H9 (cell line): ENCODE results near the gene KIF3B. TPM values are rescaled to one million over a fixed set of nuclear protein-coding genes. Genes with fewer than 3 reads are reported as not detected.

ENCODE experiments used
- DNase-seq: peaks from one replicate; pipeline ENCODE4 v3.0.0-alpha.2; 2017
- H2AFZ ChIP-seq: one replicate; pipeline ENCODE4 v1.6.1; 2013; ENCODE audit warnings: mild to moderate bottlenecking, low read length, control low read depth, moderate library complexity
- H2AK5ac ChIP-seq: 2 replicates; pipeline ENCODE4 v1.6.1; 2013; ENCODE audit warnings: low read length, control low read depth, mixed read lengths; ENCODE audit not compliant: insufficient read length
- H2BK120ac ChIP-seq: one replicate; pipeline ENCODE4 v1.6.1; 2013; ENCODE audit warnings: low read depth, mild to moderate bottlenecking, low read length, control low read depth, inconsistent platforms; ENCODE audit not compliant: poor library complexity, severe bottlenecking
- H2BK12ac ChIP-seq: 2 replicates; pipeline ENCODE4 v1.6.1; 2013; ENCODE audit warnings: low read length, control low read depth, mixed read lengths, low read depth; ENCODE audit not compliant: insufficient read length
- H2BK15ac ChIP-seq: 2 replicates; pipeline ENCODE4 v1.6.1; 2013; ENCODE audit warnings: low read depth, low read length, control low read depth
- H2BK20ac ChIP-seq: one replicate; pipeline ENCODE4 v1.6.1; 2013; ENCODE audit warnings: low read depth, mild to moderate bottlenecking, low read length, control low read depth, inconsistent platforms; ENCODE audit not compliant: poor library complexity, severe bottlenecking
- H2BK5ac ChIP-seq: 2 replicates; pipeline ENCODE4 v1.6.1; 2013; ENCODE audit warnings: low read length, control low read depth, mixed read lengths; ENCODE audit not compliant: insufficient read length
- H3K14ac ChIP-seq: 2 replicates; pipeline ENCODE4 v1.6.1; 2013; ENCODE audit warnings: low read length, control low read depth; ENCODE audit not compliant: insufficient read depth
- H3K18ac ChIP-seq: 2 replicates; pipeline ENCODE4 v1.6.1; 2013; ENCODE audit warnings: low read depth, mild to moderate bottlenecking, mixed read lengths, low read length, control low read depth; ENCODE audit not compliant: insufficient read length
- H3K23ac ChIP-seq: 2 replicates; pipeline ENCODE4 v1.6.1; 2013; ENCODE audit warnings: low read length, control low read depth, mixed read lengths, low read depth; ENCODE audit not compliant: insufficient read length
- H3K23me2 ChIP-seq: 2 replicates; pipeline ENCODE4 v1.6.1; 2013; ENCODE audit warnings: low read depth, mild to moderate bottlenecking, mixed read lengths, low read length, control low read depth; ENCODE audit not compliant: insufficient read length, poor library complexity, severe bottlenecking
- H3K27ac ChIP-seq: 2 replicates; pipeline ENCODE4 v1.5.1; 2013; ENCODE audit warnings: low read length, control low read depth, mixed read lengths, low read depth; ENCODE audit not compliant: insufficient read length
- H3K27me3 ChIP-seq: 2 replicates; pipeline ENCODE4 v1.6.1; 2013; ENCODE audit warnings: low read length, control low read depth, inconsistent platforms; ENCODE audit not compliant: insufficient read depth
- H3K4ac ChIP-seq: 2 replicates; pipeline ENCODE4 v1.6.1; 2013; ENCODE audit warnings: low read depth, mild to moderate bottlenecking, control low read depth, inconsistent platforms, low read length, moderate library complexity
- H3K4me1 ChIP-seq: 2 replicates; pipeline ENCODE4 v1.6.1; 2013; ENCODE audit warnings: low read length, control low read depth, inconsistent platforms; ENCODE audit not compliant: insufficient read depth
- H3K4me2 ChIP-seq: 2 replicates; pipeline ENCODE4 v1.6.1; 2013; ENCODE audit warnings: low read length, control low read depth, mixed read lengths; ENCODE audit not compliant: insufficient read length, insufficient read depth
- H3K56ac ChIP-seq: 2 replicates; pipeline ENCODE4 v1.6.1; 2013; ENCODE audit warnings: low read depth, mild to moderate bottlenecking, mixed read lengths, low read length, control low read depth; ENCODE audit not compliant: insufficient read length
- H3K79me1 ChIP-seq: 2 replicates; pipeline ENCODE4 v1.6.1; 2013; ENCODE audit warnings: low read depth, mild to moderate bottlenecking, moderate library complexity, low read length, control low read depth, inconsistent platforms; ENCODE audit not compliant: insufficient read depth, poor library complexity, severe bottlenecking
- H3K79me2 ChIP-seq: 2 replicates; pipeline ENCODE4 v1.6.1; 2013; ENCODE audit warnings: low read length, control low read depth, inconsistent platforms; ENCODE audit not compliant: insufficient read depth
- H3K9ac ChIP-seq: 2 replicates; pipeline ENCODE4 v1.6.1; 2013; ENCODE audit warnings: low read length, control low read depth, mixed read lengths; ENCODE audit not compliant: insufficient read length; ENCODE audit errors: extremely low read depth
- H3K9me3 ChIP-seq: one replicate; pipeline ENCODE4 v1.6.1; 2013; ENCODE audit warnings: low read depth, low read length, inconsistent platforms; ENCODE audit not compliant: control insufficient read depth
- H3T11ph ChIP-seq: one replicate; pipeline ENCODE4 v1.6.1; 2013; ENCODE audit warnings: mild to moderate bottlenecking, low read length, control low read depth, inconsistent platforms
- H4K20me1 ChIP-seq: one replicate; pipeline ENCODE4 v1.6.1; 2013; ENCODE audit not compliant: control insufficient read depth, insufficient read length, insufficient read depth
- H4K5ac ChIP-seq: 2 replicates; pipeline ENCODE4 v1.6.1; 2013; ENCODE audit warnings: low read depth, mild to moderate bottlenecking, mixed read lengths, low read length, control low read depth; ENCODE audit not compliant: insufficient read length
- H4K8ac ChIP-seq: replicated peaks from 2 replicates; pipeline ENCODE4 v1.6.1; 2013; ENCODE audit warnings: low read length, control low read depth, mixed read lengths, low read depth; ENCODE audit not compliant: insufficient read length
- H4K91ac ChIP-seq: 2 replicates; pipeline ENCODE4 v1.6.1; 2013; ENCODE audit warnings: low read depth, mild to moderate bottlenecking, moderate library complexity, mixed read lengths, low read length, control low read depth; ENCODE audit not compliant: insufficient read length
- H3K27ac Mint-ChIP-seq, 3 experiments: 2 replicates in 2 of 3; 3 replicates in 1 of 3; pipeline ENCODE4 v1.8.0; 2020 to 2021; ENCODE audit warnings: mixed read lengths in 3 of 3, mild to moderate bottlenecking in 1 of 3, moderate library complexity in 1 of 3
- H3K27me3 Mint-ChIP-seq: 2 replicates; pipeline ENCODE4 v1.8.0; 2021; ENCODE audit warnings: low read depth, mild to moderate bottlenecking, moderate library complexity, mixed read lengths
- H3K36me3 Mint-ChIP-seq, 3 experiments: 2 replicates in 2 of 3; 3 replicates in 1 of 3; pipeline ENCODE4 v1.8.0; 2020 to 2021; ENCODE audit warnings: low read depth in 3 of 3, mixed read lengths in 3 of 3; ENCODE audit not compliant: insufficient read depth in 1 of 3
- H3K4me1 Mint-ChIP-seq, 2 experiments: 2 replicates each; pipeline ENCODE4 v1.8.0; 2020; ENCODE audit warnings: mixed read lengths in 2 of 2
- H3K4me3 Mint-ChIP-seq, 2 experiments: 2 replicates in 1 of 2; 3 replicates in 1 of 2; pipeline ENCODE4 v1.8.0; 2020 to 2021; ENCODE audit warnings: mild to moderate bottlenecking in 2 of 2, mixed read lengths in 2 of 2, moderate library complexity in 1 of 2
- H3K9me3 Mint-ChIP-seq, 2 experiments: 2 replicates in 1 of 2; 3 replicates in 1 of 2; pipeline ENCODE4 v1.8.0; 2020; ENCODE audit warnings: mild to moderate bottlenecking in 2 of 2, mixed read lengths in 2 of 2, moderate library complexity in 1 of 2
- WGBS: extraction: QIAGEN DNeasy Blood & Tissue Kit; methylation state at CpG from one replicate; pipeline ENCODE4 v1.1.7; 2013; ENCODE audit warnings: missing lambda C conversion rate, low lambda C conversion rate, mixed read lengths; ENCODE audit not compliant: insufficient read length; ENCODE audit errors: extremely low coverage; 5-methylcytosine and 5-hydroxymethylcytosine counted together
- total RNA-seq: library from RNA; stranded (reverse); gene quantifications from 2 replicates; pipeline ENCODE4 v1.2.1, GENCODE V29; 2021
- TF ChIP-seq, protein P1 (sequence below): fragments of 200-600 bp; sonication (generic); conservative IDR thresholded peaks from 3 replicates; pipeline ENCODE4 v1.8.0; 2021; ENCODE audit warnings: antibody characterized with exemption, mild to moderate bottlenecking

Gene KIF3B
- total RNA-seq, 1 experiment from 2014 or later, result 29.7 TPM

DNA sequence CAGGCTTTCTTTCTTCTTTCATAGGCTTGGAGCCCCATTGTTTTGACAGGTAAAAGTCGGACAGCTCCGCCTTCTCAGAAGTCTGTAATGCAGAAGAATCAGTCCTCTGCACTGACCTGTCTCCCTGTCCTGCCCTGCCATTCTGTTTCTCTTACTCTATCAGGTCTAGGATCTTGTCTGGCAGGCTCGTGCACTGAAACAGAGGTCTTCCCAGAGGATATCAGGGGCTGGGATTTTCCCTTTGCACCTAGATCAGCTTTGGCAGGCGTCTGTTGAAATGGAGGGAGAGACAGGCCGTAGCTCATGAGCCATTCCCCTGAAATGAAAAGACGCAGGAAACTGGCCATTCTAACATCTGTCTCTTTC is 25.0 kb downstream of the KIF3B start:
- no peaks in the 10 kb centered on the region for H3K4me1 ChIP-seq
- no peaks in the 10 kb centered on the region for H3K27me3 ChIP-seq
- no peak overlapping the region for H2BK120ac ChIP-seq
- Mint-ChIP-seq H3K27ac (no peak overlapping the region; a peak in 1 of 7 replicates), H3K4me1 (peaks cover 0 to 10% of the 10 kb centered on the region in 2 experiments; a peak in 2 of 4 replicates), H3K9me3 (no peaks in the 10 kb centered on the region), H3K36me3 (no peaks in the 10 kb centered on the region), H3K4me3 (no peak overlapping the region), H3K27me3 (no peaks in the 10 kb centered on the region)
- H3K56ac ChIP-seq, result no peak overlapping the region
- H3K79me1 ChIP-seq, result no peaks in the 10 kb centered on the region
- H4K8ac ChIP-seq, result no peak overlapping the region
- H3K4me2 ChIP-seq, result no peak overlapping the region
- no peak overlapping the region for H2BK20ac ChIP-seq
- no peaks in the 10 kb centered on the region; the same call in 1 of the 2 replicates for H3K79me2 ChIP-seq
- DNase-seq, result no peak
- H4K91ac ChIP-seq, result no peak overlapping the region
- H2BK5ac ChIP-seq, result no peak overlapping the region
- H2BK15ac ChIP-seq, result no peak overlapping the region
- no peak overlapping the region for H2BK12ac ChIP-seq
- no peak overlapping the region for H3K14ac ChIP-seq
- TF ChIP-seq, protein P1, sequence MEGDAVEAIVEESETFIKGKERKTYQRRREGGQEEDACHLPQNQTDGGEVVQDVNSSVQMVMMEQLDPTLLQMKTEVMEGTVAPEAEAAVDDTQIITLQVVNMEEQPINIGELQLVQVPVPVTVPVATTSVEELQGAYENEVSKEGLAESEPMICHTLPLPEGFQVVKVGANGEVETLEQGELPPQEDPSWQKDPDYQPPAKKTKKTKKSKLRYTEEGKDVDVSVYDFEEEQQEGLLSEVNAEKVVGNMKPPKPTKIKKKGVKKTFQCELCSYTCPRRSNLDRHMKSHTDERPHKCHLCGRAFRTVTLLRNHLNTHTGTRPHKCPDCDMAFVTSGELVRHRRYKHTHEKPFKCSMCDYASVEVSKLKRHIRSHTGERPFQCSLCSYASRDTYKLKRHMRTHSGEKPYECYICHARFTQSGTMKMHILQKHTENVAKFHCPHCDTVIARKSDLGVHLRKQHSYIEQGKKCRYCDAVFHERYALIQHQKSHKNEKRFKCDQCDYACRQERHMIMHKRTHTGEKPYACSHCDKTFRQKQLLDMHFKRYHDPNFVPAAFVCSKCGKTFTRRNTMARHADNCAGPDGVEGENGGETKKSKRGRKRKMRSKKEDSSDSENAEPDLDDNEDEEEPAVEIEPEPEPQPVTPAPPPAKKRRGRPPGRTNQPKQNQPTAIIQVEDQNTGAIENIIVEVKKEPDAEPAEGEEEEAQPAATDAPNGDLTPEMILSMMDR, result no peak
- no peaks in the 10 kb centered on the region for H4K20me1 ChIP-seq
- no peak overlapping the region for H3K23ac ChIP-seq
- no peaks in the 10 kb centered on the region for H3K23me2 ChIP-seq
- no CpG with 5 or more reads among the region's 6 CpGs for WGBS
- no peak overlapping the region for H4K5ac ChIP-seq
- no peak overlapping the region for H3K18ac ChIP-seq
- no peaks in the 10 kb centered on the region for H3K9me3 ChIP-seq
- H3K9ac ChIP-seq, result no peak overlapping the region
- H3K4ac ChIP-seq, result no peak overlapping the region
- H2AK5ac ChIP-seq, result no peak overlapping the region
- no peak overlapping the region for H3K27ac ChIP-seq
- no peak overlapping the region for H3T11ph ChIP-seq
- H2AFZ ChIP-seq, result no peak overlapping the region
